ENCODE data around the gene ANKRD34A. TPM values are rescaled to one million over a fixed set of nuclear protein-coding genes. Genes with fewer than 3 reads are reported as not detected.

The ANKRD34A gene
- total and polyA plus RNA-seq, 2 of the 8 experiments (the other 6 are each of a cell fraction or from before 2014, with no cell fraction given), result 0.15 to 0.20 TPM

GRCh38 chr1:145979746-145980456 is 15.5 kb upstream of the ANKRD34A start (continued):
- TF ChIP-seq CHD7 (IDR thresholded peaks at IDR 0.05; ENCODE audit: insufficient replicate concordance, low read length) (peak; percentile 69), GABPA (IDR thresholded peaks at IDR 0.05; ENCODE audit: borderline replicate concordance, insufficient read depth, low read length) (no peak)

Measured in H1 (cell line).